GM23338 (cell line): Measurements from ENCODE around the gene ARHGEF9. TPM values are rescaled to one million over a fixed set of nuclear protein-coding genes. Genes with fewer than 3 reads are reported as not detected.

ENCODE experiments used
- ATAC-seq: fragments of 200-7000 bp; cut with Tn5 transposase; 3 replicates; pipeline ENCODE4 v1.9.1; 2020
- DNase-seq: peaks from one replicate; pipeline ENCODE4 v3.0.0-alpha.2; 2015; ENCODE audit warnings: low spot score
- H2AFZ ChIP-seq: fragments of 200-600 bp; sonication (generic); 2 replicates; pipeline ENCODE4 v1.8.0; 2016; ENCODE audit warnings: antibody characterized with exemption, mild to moderate bottlenecking, moderate library complexity
- H3F3A ChIP-seq: fragments of 200-600 bp; sonication (generic); replicated peaks from 2 replicates; pipeline ENCODE4 v1.8.0; 2017; ENCODE audit warnings: antibody characterized with exemption, mixed run types, low read depth
- H3K27ac ChIP-seq: fragments of 200-600 bp; sonication (generic); 2 replicates; pipeline ENCODE4 v1.6.1; 2016; ENCODE audit warnings: low read depth
- H3K27me3 ChIP-seq: fragments of 200-600 bp; sonication (generic); 2 replicates; pipeline ENCODE4 v1.8.0; 2016; ENCODE audit warnings: mild to moderate bottlenecking, mixed run types, moderate library complexity; ENCODE audit not compliant: insufficient read depth
- H3K36me3 ChIP-seq: fragments of 200-600 bp; sonication (generic); 2 replicates; pipeline ENCODE4 v1.8.0; 2016; ENCODE audit warnings: mild to moderate bottlenecking; ENCODE audit not compliant: insufficient read depth
- H3K4me1 ChIP-seq: fragments of 200-600 bp; sonication (generic); 2 replicates; pipeline ENCODE4 v1.8.0; 2016; ENCODE audit warnings: mild to moderate bottlenecking, moderate library complexity; ENCODE audit not compliant: insufficient read depth
- H3K4me2 ChIP-seq: fragments of 200-600 bp; sonication (generic); 2 replicates; pipeline ENCODE4 v1.7.1; 2017; ENCODE audit warnings: mixed run types
- H3K4me3 ChIP-seq: fragments of 200-600 bp; sonication (generic); 2 replicates; pipeline ENCODE4 v1.6.1; 2016; ENCODE audit warnings: mixed run types
- H3K79me2 ChIP-seq: fragments of 200-600 bp; sonication (generic); replicated peaks from 2 replicates; pipeline ENCODE4 v1.8.0; 2017; ENCODE audit warnings: mild to moderate bottlenecking; ENCODE audit not compliant: insufficient read depth
- H3K9me2 ChIP-seq: fragments of 200-600 bp; sonication (generic); 2 replicates; pipeline ENCODE4 v1.8.0; 2017; ENCODE audit not compliant: insufficient read depth
- H4K20me1 ChIP-seq: fragments of 200-600 bp; sonication (generic); replicated peaks from 2 replicates; pipeline ENCODE4 v1.8.0; 2017; ENCODE audit warnings: mild to moderate bottlenecking; ENCODE audit not compliant: insufficient read depth
- H3K27ac Mint-ChIP-seq: 2 replicates; pipeline ENCODE4 v1.8.0; 2020; ENCODE audit warnings: inconsistent platforms, mild to moderate bottlenecking, moderate library complexity, mixed read lengths
- H3K27me3 Mint-ChIP-seq: 3 replicates; pipeline ENCODE4 v1.8.0; 2022; ENCODE audit warnings: low read depth, mild to moderate bottlenecking, moderate library complexity, mixed read lengths, inconsistent platforms; ENCODE audit not compliant: insufficient read depth, poor library complexity
- H3K36me3 Mint-ChIP-seq: 3 replicates; pipeline ENCODE4 v1.8.0; 2021; ENCODE audit warnings: low read depth, mild to moderate bottlenecking, inconsistent platforms, moderate library complexity, mixed read lengths
- H3K4me1 Mint-ChIP-seq: 3 replicates; pipeline ENCODE4 v1.8.0; 2020; ENCODE audit warnings: mild to moderate bottlenecking, inconsistent platforms, mixed read lengths
- H3K4me3 Mint-ChIP-seq: 3 replicates; pipeline ENCODE4 v1.8.0; 2021; ENCODE audit warnings: moderate library complexity, mild to moderate bottlenecking, inconsistent platforms, mixed read lengths
- H3K9me3 Mint-ChIP-seq: 3 replicates; pipeline ENCODE4 v1.8.0; 2020; ENCODE audit warnings: moderate library complexity, mild to moderate bottlenecking, inconsistent platforms, mixed read lengths
- CREB1 ChIP-seq: fragments of 250-450 bp; sonication (Bioruptor Pico); IDR thresholded peaks from 2 replicates; pipeline ENCODE4 v1.5.0; 2020; ENCODE audit warnings: low read depth, mild to moderate bottlenecking, moderate library complexity
- ETS1 ChIP-seq: IDR thresholded peaks from 2 replicates; pipeline ENCODE4 v1.6.1; 2016; ENCODE audit warnings: antibody characterized with exemption
- EZH2 ChIP-seq: fragments of 200-600 bp; sonication (generic); IDR thresholded peaks from one replicate; pipeline ENCODE4 v1.8.0; 2017; ENCODE audit warnings: antibody characterized with exemption, mild to moderate bottlenecking, low read depth; ENCODE audit not compliant: unreplicated experiment
- EZH2phosphoT487 ChIP-seq: fragments of 200-600 bp; sonication (generic); IDR thresholded peaks from one replicate; pipeline ENCODE4 v1.8.1; 2018; ENCODE audit warnings: antibody characterized with exemption; ENCODE audit not compliant: unreplicated experiment
- JUNB ChIP-seq: IDR thresholded peaks from one replicate; pipeline ENCODE4 v1.6.1; 2016; ENCODE audit warnings: antibody characterized with exemption; ENCODE audit not compliant: unreplicated experiment
- POLR2AphosphoS5 ChIP-seq: IDR thresholded peaks from 2 replicates; pipeline ENCODE4 v1.6.1; 2016; ENCODE audit warnings: antibody characterized with exemption, low read depth
- ZNF114 ChIP-seq: fragments of 250-450 bp; sonication (Bioruptor Pico); IDR thresholded peaks from 2 replicates; pipeline ENCODE4 v1.5.0; 2020; ENCODE audit warnings: mild to moderate bottlenecking, moderate library complexity
- ZNF331 ChIP-seq: fragments of 250-450 bp; sonication (Bioruptor Pico); IDR thresholded peaks from 2 replicates; pipeline ENCODE4 v1.5.0; 2020; ENCODE audit warnings: low read depth, mild to moderate bottlenecking, moderate library complexity
- polyA plus RNA-seq: library from polyadenylated mRNA; unstranded; fragments of >200 nt; fragmentation: Nextera tagmentation; extraction: Ambion mirVana; gene quantifications from 2 replicates; pipeline ENCODE4 v1.2.1, GENCODE V29; 2016
- total RNA-seq: library from RNA; depleted of rRNA; stranded (reverse); fragments of >200 nt; shearing (Covaris generic); gene quantifications from 2 replicates; pipeline ENCODE4 v1.2.3, GENCODE V29; 2014
- TF ChIP-seq, protein P1 (sequence below): fragments of 250-450 bp; sonication (Bioruptor Pico); IDR thresholded peaks from 2 replicates; pipeline ENCODE4 v1.5.0; 2020; ENCODE audit warnings: mild to moderate bottlenecking, moderate library complexity
- TF ChIP-seq, protein P2 (sequence below), 2 experiments: fragments of 200-600 bp in 1 of 2; sonication (generic) in 1 of 2; conservative IDR thresholded peaks; 2 replicates each; pipeline versions ENCODE4 v1.5.1 to v1.6.1; 2016 to 2017; ENCODE audit warnings: antibody characterized with exemption in 2 of 2, low read depth in 2 of 2, mild to moderate bottlenecking in 2 of 2, moderate library complexity in 1 of 2
- TF ChIP-seq, protein P3 (sequence below): IDR thresholded peaks from one replicate; pipeline ENCODE4 v1.6.1; 2018; ENCODE audit warnings: antibody characterized with exemption; ENCODE audit not compliant: unreplicated experiment

Gene ARHGEF9
- total and polyA plus RNA-seq, 2 experiments from 2014 or later, result 23.1 to 35.9 TPM

- TF ChIP-seq, protein P1, sequence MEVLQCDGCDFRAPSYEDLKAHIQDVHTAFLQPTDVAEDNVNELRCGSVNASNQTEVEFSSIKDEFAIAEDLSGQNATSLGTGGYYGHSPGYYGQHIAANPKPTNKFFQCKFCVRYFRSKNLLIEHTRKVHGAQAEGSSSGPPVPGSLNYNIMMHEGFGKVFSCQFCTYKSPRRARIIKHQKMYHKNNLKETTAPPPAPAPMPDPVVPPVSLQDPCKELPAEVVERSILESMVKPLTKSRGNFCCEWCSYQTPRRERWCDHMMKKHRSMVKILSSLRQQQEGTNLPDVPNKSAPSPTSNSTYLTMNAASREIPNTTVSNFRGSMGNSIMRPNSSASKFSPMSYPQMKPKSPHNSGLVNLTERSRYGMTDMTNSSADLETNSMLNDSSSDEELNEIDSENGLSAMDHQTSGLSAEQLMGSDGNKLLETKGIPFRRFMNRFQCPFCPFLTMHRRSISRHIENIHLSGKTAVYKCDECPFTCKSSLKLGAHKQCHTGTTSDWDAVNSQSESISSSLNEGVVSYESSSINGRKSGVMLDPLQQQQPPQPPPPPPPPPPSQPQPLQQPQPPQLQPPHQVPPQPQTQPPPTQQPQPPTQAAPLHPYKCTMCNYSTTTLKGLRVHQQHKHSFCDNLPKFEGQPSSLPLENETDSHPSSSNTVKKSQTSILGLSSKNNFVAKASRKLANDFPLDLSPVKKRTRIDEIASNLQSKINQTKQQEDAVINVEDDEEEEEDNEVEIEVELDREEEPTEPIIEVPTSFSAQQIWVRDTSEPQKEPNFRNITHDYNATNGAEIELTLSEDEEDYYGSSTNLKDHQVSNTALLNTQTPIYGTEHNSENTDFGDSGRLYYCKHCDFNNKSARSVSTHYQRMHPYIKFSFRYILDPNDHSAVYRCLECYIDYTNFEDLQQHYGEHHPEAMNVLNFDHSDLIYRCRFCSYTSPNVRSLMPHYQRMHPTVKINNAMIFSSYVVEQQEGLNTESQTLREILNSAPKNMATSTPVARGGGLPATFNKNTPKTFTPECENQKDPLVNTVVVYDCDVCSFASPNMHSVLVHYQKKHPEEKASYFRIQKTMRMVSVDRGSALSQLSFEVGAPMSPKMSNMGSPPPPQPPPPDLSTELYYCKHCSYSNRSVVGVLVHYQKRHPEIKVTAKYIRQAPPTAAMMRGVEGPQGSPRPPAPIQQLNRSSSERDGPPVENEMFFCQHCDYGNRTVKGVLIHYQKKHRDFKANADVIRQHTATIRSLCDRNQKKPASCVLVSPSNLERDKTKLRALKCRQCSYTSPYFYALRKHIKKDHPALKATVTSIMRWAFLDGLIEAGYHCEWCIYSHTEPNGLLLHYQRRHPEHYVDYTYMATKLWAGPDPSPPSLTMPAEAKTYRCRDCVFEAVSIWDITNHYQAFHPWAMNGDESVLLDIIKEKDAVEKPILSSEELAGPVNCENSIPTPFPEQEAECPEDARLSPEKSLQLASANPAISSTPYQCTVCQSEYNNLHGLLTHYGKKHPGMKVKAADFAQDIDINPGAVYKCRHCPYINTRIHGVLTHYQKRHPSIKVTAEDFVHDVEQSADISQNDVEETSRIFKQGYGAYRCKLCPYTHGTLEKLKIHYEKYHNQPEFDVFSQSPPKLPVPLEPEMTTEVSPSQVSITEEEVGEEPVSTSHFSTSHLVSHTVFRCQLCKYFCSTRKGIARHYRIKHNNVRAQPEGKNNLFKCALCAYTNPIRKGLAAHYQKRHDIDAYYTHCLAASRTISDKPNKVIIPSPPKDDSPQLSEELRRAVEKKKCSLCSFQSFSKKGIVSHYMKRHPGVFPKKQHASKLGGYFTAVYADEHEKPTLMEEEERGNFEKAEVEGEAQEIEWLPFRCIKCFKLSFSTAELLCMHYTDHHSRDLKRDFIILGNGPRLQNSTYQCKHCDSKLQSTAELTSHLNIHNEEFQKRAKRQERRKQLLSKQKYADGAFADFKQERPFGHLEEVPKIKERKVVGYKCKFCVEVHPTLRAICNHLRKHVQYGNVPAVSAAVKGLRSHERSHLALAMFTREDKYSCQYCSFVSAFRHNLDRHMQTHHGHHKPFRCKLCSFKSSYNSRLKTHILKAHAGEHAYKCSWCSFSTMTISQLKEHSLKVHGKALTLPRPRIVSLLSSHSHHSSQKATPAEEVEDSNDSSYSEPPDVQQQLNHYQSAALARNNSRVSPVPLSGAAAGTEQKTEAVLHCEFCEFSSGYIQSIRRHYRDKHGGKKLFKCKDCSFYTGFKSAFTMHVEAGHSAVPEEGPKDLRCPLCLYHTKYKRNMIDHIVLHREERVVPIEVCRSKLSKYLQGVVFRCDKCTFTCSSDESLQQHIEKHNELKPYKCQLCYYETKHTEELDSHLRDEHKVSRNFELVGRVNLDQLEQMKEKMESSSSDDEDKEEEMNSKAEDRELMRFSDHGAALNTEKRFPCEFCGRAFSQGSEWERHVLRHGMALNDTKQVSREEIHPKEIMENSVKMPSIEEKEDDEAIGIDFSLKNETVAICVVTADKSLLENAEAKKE, result no peak
- TF ChIP-seq, protein P2, sequence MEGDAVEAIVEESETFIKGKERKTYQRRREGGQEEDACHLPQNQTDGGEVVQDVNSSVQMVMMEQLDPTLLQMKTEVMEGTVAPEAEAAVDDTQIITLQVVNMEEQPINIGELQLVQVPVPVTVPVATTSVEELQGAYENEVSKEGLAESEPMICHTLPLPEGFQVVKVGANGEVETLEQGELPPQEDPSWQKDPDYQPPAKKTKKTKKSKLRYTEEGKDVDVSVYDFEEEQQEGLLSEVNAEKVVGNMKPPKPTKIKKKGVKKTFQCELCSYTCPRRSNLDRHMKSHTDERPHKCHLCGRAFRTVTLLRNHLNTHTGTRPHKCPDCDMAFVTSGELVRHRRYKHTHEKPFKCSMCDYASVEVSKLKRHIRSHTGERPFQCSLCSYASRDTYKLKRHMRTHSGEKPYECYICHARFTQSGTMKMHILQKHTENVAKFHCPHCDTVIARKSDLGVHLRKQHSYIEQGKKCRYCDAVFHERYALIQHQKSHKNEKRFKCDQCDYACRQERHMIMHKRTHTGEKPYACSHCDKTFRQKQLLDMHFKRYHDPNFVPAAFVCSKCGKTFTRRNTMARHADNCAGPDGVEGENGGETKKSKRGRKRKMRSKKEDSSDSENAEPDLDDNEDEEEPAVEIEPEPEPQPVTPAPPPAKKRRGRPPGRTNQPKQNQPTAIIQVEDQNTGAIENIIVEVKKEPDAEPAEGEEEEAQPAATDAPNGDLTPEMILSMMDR (conservative IDR thresholded peaks at IDR 0.05; ENCODE audit: low read depth in 2 of 2), result no peak
- no peak for TF ChIP-seq JUNB
- TF ChIP-seq EZH2phosphoT487, result no peak
These were observed 120.9 kb downstream of the ARHGEF9 start (continued) for GRCh38 chrX:63664083-63664482.

DNA sequence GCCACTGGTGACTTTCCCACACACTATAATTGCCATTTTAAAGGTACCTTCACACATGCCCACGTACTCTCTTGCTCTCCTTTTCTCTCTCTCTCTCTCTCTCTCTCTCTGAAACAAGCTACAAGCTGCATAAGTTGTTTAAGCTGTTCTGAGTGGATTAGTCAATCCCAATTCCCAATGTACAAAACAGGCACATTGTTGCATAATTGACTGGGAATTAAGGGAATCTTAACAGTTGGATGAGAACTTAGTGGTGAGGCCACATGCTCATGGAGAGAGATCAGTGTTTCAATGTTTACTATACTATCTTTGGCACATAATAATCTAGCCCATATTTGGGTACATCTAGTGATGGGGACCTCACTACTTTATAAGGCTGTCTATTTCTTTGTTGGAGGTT, 123.3 kb downstream of the ARHGEF9 start:
- Histone ChIP-seq H4K20me1 (no peaks in the 10 kb centered on the region), H3K27me3 (no peaks in the 10 kb centered on the region), H3K4me2 (no peak overlapping the region), H2AFZ (no peak overlapping the region), H3K79me2 (no peaks in the 10 kb centered on the region), H3K36me3 (no peaks in the 10 kb centered on the region), H3K27ac (no peak overlapping the region), H3K9me2 (no peaks in the 10 kb centered on the region), H3K4me1 (no peaks in the 10 kb centered on the region), H3K4me3 (no peak overlapping the region), H3F3A (no peaks in the 10 kb centered on the region)
- Mint-ChIP-seq H3K4me1 (no peaks in the 10 kb centered on the region), H3K9me3 (no peaks in the 10 kb centered on the region), H3K27me3 (peaks cover 3% of the 10 kb centered on the region), H3K27ac (no peak overlapping the region), H3K36me3 (peaks cover 21% of the 10 kb centered on the region), H3K4me3 (no peak overlapping the region)
- no peak for DNase-seq
- ATAC-seq, result no peak
- TF ChIP-seq EZH2 (no peak), CREB1 (CRISPR knock-in tag) (no peak), JUNB (no peak), ZNF331 (CRISPR knock-in tag) (no peak), EZH2phosphoT487 (no peak), POLR2AphosphoS5 (no peak), ZNF114 (no peak), ETS1 (no peak)
- TF ChIP-seq, protein P3, sequence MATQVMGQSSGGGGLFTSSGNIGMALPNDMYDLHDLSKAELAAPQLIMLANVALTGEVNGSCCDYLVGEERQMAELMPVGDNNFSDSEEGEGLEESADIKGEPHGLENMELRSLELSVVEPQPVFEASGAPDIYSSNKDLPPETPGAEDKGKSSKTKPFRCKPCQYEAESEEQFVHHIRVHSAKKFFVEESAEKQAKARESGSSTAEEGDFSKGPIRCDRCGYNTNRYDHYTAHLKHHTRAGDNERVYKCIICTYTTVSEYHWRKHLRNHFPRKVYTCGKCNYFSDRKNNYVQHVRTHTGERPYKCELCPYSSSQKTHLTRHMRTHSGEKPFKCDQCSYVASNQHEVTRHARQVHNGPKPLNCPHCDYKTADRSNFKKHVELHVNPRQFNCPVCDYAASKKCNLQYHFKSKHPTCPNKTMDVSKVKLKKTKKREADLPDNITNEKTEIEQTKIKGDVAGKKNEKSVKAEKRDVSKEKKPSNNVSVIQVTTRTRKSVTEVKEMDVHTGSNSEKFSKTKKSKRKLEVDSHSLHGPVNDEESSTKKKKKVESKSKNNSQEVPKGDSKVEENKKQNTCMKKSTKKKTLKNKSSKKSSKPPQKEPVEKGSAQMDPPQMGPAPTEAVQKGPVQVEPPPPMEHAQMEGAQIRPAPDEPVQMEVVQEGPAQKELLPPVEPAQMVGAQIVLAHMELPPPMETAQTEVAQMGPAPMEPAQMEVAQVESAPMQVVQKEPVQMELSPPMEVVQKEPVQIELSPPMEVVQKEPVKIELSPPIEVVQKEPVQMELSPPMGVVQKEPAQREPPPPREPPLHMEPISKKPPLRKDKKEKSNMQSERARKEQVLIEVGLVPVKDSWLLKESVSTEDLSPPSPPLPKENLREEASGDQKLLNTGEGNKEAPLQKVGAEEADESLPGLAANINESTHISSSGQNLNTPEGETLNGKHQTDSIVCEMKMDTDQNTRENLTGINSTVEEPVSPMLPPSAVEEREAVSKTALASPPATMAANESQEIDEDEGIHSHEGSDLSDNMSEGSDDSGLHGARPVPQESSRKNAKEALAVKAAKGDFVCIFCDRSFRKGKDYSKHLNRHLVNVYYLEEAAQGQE, result no peak
